Calu3 (cell line): Measurements from ENCODE around the gene GLOD4. TPM values are rescaled to one million over a fixed set of nuclear protein-coding genes. Genes with fewer than 3 reads are reported as not detected.

Source experiments
- BruUV-seq: library from RNA; stranded (reverse); fragments of 400-500 nt; replicated peaks from 2 replicates; lab custom pipeline; 2021; lab: Mats Ljungman, UMichigan
- CTCF ChIA-PET: fragments of 300-600 bp; sonication (Branson Sonifier 250); formaldehyde crosslinking; loops from one replicate; lab custom pipeline; 2022; ENCODE audit warnings: antibody characterized with exemption; lab: Charles Lee
- DNase-seq: peaks from one replicate; pipeline ENCODE4 v3.0.0; 2022
- H3K27ac Mint-ChIP-seq: one replicate; pipeline ENCODE4 v1.8.0; 2022; ENCODE audit warnings: mixed read lengths; ENCODE audit not compliant: unreplicated experiment
- H3K27me3 Mint-ChIP-seq: one replicate; pipeline ENCODE4 v1.8.0; 2022; ENCODE audit warnings: mixed read lengths; ENCODE audit not compliant: unreplicated experiment
- H3K36me3 Mint-ChIP-seq: one replicate; pipeline ENCODE4 v1.8.0; 2022; ENCODE audit warnings: mild to moderate bottlenecking, moderate library complexity, mixed read lengths; ENCODE audit not compliant: insufficient read depth, unreplicated experiment
- H3K4me1 Mint-ChIP-seq: one replicate; pipeline ENCODE4 v1.8.0; 2022; ENCODE audit warnings: mild to moderate bottlenecking, low read depth, mixed read lengths; ENCODE audit not compliant: unreplicated experiment
- H3K4me3 Mint-ChIP-seq: one replicate; pipeline ENCODE4 v1.8.0; 2022; ENCODE audit warnings: mild to moderate bottlenecking, low read depth, moderate library complexity, mixed read lengths; ENCODE audit not compliant: unreplicated experiment
- H3K9me3 Mint-ChIP-seq: one replicate; pipeline ENCODE4 v1.8.0; 2022; ENCODE audit warnings: low read depth, mixed read lengths; ENCODE audit not compliant: unreplicated experiment
- intact Hi-C: fragments of 100-400 bp; cut with micrococcal nuclease; formaldehyde crosslinking; loops from one replicate; pipeline ENCODE4 v1.10.0; 2022; ENCODE audit not compliant: unreplicated experiment
- total RNA-seq: library from RNA; stranded (reverse); gene quantifications from 2 replicates; pipeline ENCODE4 v1.2.3, GENCODE V29; 2022
- TF ChIP-seq, protein P1 (sequence below): fragments of 200-600 bp; IDR thresholded peaks from one replicate; pipeline ENCODE4 v1.8.0; 2022; ENCODE audit warnings: antibody characterized with exemption; ENCODE audit not compliant: unreplicated experiment

GLOD4 gene
- total RNA-seq, 1 experiment from 2014 or later: 56.9 TPM

DNA sequence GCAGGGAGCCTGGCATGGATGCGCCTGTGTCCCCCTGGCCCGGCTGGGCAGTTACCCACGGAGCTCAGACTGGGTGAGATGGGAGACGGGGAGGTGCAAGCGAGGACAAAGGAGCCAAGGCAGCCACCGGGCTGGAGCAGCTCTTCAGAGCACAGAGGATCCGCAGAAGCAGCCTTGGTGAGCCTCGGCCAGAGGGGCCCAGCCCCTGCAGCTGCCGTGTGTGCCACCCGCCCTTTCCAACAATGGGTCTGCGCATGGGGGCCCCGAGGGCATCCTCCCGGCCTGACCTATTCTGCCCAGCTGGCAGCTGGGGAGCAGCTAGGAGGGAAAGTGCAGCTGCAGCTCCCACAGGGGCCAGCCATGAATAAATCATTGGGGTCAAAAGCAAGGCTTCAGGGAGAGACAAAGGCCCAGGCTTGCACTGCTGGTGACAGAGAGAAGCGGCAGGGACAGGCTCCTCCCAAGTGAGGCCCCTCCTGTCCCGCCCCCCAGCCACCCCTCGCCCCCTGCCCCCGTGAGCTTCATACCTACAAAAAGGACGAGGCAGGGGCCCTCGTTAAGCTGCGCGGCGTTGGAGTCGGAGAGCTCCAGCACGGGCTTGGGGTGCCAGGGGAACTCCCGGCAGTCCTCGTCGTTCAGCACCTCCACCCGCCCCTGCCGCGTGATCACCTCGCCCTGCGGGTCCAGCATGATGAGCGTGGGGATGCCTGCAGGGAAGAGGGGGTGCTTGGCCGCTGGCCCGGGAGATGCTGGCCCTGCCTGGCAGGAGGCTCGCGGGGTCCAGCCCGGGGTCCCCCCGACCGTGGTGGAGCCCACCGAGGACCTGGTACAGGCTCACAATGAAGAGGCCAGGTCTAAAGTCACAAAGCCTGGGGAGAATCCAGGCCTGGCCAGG, 22.7 kb upstream of the GLOD4 start:
- TF ChIP-seq, protein P1, sequence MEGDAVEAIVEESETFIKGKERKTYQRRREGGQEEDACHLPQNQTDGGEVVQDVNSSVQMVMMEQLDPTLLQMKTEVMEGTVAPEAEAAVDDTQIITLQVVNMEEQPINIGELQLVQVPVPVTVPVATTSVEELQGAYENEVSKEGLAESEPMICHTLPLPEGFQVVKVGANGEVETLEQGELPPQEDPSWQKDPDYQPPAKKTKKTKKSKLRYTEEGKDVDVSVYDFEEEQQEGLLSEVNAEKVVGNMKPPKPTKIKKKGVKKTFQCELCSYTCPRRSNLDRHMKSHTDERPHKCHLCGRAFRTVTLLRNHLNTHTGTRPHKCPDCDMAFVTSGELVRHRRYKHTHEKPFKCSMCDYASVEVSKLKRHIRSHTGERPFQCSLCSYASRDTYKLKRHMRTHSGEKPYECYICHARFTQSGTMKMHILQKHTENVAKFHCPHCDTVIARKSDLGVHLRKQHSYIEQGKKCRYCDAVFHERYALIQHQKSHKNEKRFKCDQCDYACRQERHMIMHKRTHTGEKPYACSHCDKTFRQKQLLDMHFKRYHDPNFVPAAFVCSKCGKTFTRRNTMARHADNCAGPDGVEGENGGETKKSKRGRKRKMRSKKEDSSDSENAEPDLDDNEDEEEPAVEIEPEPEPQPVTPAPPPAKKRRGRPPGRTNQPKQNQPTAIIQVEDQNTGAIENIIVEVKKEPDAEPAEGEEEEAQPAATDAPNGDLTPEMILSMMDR: no peak
- H3K4me1 Mint-ChIP-seq: no peaks in the 10 kb centered on the region
- no TSS peak for BruUV-seq
- CTCF ChIA-PET: interaction anchor here (0.6 kb wide), 1 partner anchor 175 kb away, joined by 3 read pairs; no protein-coding TSS in a partner anchor
- H3K27me3 Mint-ChIP-seq: no peaks in the 10 kb centered on the region
- H3K27ac Mint-ChIP-seq: no peak overlapping the region
- H3K36me3 Mint-ChIP-seq: no peaks in the 10 kb centered on the region
- DNase-seq: no peak
- H3K9me3 Mint-ChIP-seq: no peaks in the 10 kb centered on the region
- intact Hi-C loops: no loop called here
- no peak overlapping the region for H3K4me3 Mint-ChIP-seq

DNA sequence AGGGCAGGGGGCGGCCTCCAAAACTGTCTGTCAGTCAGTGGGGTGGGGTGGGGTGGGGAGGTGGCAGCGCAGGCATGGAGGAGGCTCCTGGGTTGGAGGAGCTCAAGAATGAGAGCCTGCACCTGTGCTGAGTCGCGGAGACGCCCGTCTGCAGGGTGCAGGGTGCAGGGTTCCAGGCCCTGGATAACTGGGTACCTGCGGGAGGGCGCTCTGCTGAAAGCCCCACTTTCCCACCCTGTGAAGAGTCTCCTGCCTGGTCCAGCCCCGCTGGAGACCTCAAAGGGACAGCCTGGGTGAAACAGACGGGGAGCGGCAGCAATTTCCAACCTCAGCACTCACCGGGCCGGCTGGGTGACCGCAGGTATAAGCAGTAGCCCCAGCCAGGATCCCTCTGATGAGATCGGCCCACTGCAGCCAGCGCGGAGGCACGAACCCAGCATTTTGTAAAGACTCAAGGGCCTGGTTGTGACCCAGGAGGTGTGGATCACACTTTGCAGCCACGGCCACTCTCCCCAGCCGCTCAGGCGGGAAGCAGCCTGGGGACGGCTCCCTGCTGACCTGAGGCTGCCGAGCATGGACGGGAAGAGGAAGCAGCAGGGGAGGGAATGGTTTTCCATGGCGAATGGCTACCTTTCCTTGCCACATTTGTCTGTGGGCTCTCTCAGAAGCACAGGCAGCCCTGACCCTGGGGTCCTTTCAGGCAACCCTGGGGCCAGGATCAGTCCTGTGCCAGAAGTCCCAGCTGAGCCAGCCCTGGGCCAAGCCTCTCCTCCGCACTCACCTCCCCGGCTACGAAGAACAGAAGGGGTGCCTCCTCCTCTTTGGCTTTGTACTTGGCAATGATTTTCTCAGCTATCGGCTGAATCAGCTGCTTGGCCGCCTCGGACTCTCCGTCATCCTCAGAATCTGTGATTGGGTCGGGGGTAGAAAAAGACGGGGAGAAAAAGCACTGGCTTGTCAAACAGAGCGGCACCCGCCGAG, 21.1 kb upstream of the GLOD4 start:
- Mint-ChIP-seq H3K4me3 (no peak overlapping the region), H3K4me1 (no peaks in the 10 kb centered on the region), H3K27me3 (no peaks in the 10 kb centered on the region), H3K36me3 (no peaks in the 10 kb centered on the region), H3K9me3 (no peaks in the 10 kb centered on the region), H3K27ac (no peak overlapping the region)
- BruUV-seq: no TSS peak
- CTCF ChIA-PET: no interaction called here
- no peak for DNase-seq
- intact Hi-C loops: no loop called here
- TF ChIP-seq, protein P1: no peak

- BruUV-seq: no TSS peak
- H3K36me3 Mint-ChIP-seq: no peaks in the 10 kb centered on the region
- TF ChIP-seq, protein P1: no peak
- intact Hi-C loops: no loop called here
- no peak overlapping the region for H3K27ac Mint-ChIP-seq
- H3K27me3 Mint-ChIP-seq: no peaks in the 10 kb centered on the region
- H3K4me3 Mint-ChIP-seq: no peak overlapping the region
- DNase-seq: no peak
- no peaks in the 10 kb centered on the region for H3K9me3 Mint-ChIP-seq
- CTCF ChIA-PET: no interaction called here
- H3K4me1 Mint-ChIP-seq: no peaks in the 10 kb centered on the region
Observed at GRCh38 chr17:802481-802880, 20.4 kb upstream of the GLOD4 start.

GRCh38 chr17:801660-802059, 19.6 kb upstream of the GLOD4 start:
- Mint-ChIP-seq H3K36me3 (no peaks in the 10 kb centered on the region), H3K4me1 (no peaks in the 10 kb centered on the region), H3K27ac (no peak overlapping the region), H3K27me3 (no peaks in the 10 kb centered on the region), H3K4me3 (no peak overlapping the region), H3K9me3 (no peaks in the 10 kb centered on the region)
- DNase-seq: no peak
- TF ChIP-seq, protein P1: no peak
- CTCF ChIA-PET: no interaction called here
- BruUV-seq: no TSS peak
- intact Hi-C loops: no loop called here
